Stimulated activated CD4-positive, alpha-beta T cell treated with anti-CD3 and anti-CD28 coated beads, TNF-alpha, amount 100 ng/mL, for 4 hours (primary cell): ENCODE measurements around the gene PRKAG2.

Experiments
- DNase-seq, 3 experiments: peaks; one replicate each; pipeline ENCODE4 v3.0.0-alpha.2; 2020; ENCODE audit warnings: low read depth in 3 of 3

Gene PRKAG2

GRCh38 chr7:151652111-151652510, 224.8 kb downstream of the PRKAG2 start:
- DNase-seq = no peak

GRCh38 chr7:151650161-151650560, 226.8 kb downstream of the PRKAG2 start:
- DNase-seq = no peak

- no peak for DNase-seq
Measured at GRCh38 chr7:151648429-151648828, 228.5 kb downstream of the PRKAG2 start.

- no peak for DNase-seq
Measured at GRCh38 chr7:151647874-151648273, 229.0 kb downstream of the PRKAG2 start.

GRCh38 chr7:151647006-151647405, 229.9 kb downstream of the PRKAG2 start:
- no peak for DNase-seq

- DNase-seq = no peak
Measured at GRCh38 chr7:151645311-151645710, 231.6 kb downstream of the PRKAG2 start.

GRCh38 chr7:151644554-151644953, 232.4 kb downstream of the PRKAG2 start:
- no peak for DNase-seq

GRCh38 chr7:151642746-151643145, 234.2 kb downstream of the PRKAG2 start:
- DNase-seq = no peak

- DNase-seq = no peak
Measured at GRCh38 chr7:151641587-151641986, 235.3 kb downstream of the PRKAG2 start.

- DNase-seq = no peak
Measured at GRCh38 chr7:151637781-151638261, 239.1 kb downstream of the PRKAG2 start.

- no peak for DNase-seq
Measured at GRCh38 chr7:151634643-151635042, 242.3 kb downstream of the PRKAG2 start.

GRCh38 chr7:151633516-151633812, 243.5 kb downstream of the PRKAG2 start:
- DNase-seq = no peak

GRCh38 chr7:151632750-151633515, 244.0 kb downstream of the PRKAG2 start:
- DNase-seq = peak in 2 of 3 experiments; percentile 27 to 45

GRCh38 chr7:151631953-151632749, 244.8 kb downstream of the PRKAG2 start:
- peak; percentile 83 to 87 (median 86) for DNase-seq

GRCh38 chr7:151631570-151631952, 245.4 kb downstream of the PRKAG2 start:
- DNase-seq = no peak

GRCh38 chr7:151630851-151631569, 245.9 kb downstream of the PRKAG2 start:
- DNase-seq = no peak

- no peak for DNase-seq
Measured at GRCh38 chr7:151630358-151630757, 246.6 kb downstream of the PRKAG2 start.

GRCh38 chr7:151629713-151630272, 247.1 kb downstream of the PRKAG2 start:
- no peak for DNase-seq

- no peak for DNase-seq
Measured at GRCh38 chr7:151628846-151629604, 247.9 kb downstream of the PRKAG2 start.

- DNase-seq = no peak
Measured at GRCh38 chr7:151626422-151627115, 250.3 kb downstream of the PRKAG2 start.

GRCh38 chr7:151625606-151626005, 251.3 kb downstream of the PRKAG2 start:
- DNase-seq = no peak
